HG03342 (cell line): Measurements from ENCODE around the gene SPRN.
"Not testable (repeated sequence)": the region's sequence is repeated elsewhere in the genome, so short reads cannot be mapped to it uniquely, and the experiment has no call there.

Source experiments
- ATAC-seq: cut with Tn5 transposase; IDR thresholded peaks from one replicate; pipeline ENCODE4 v1.9.1; 2021; ENCODE audit warnings: mild to moderate bottlenecking, moderate library complexity; ENCODE audit not compliant: unreplicated experiment

SPRN gene, protein sequence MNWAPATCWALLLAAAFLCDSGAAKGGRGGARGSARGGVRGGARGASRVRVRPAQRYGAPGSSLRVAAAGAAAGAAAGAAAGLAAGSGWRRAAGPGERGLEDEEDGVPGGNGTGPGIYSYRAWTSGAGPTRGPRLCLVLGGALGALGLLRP

DNA sequence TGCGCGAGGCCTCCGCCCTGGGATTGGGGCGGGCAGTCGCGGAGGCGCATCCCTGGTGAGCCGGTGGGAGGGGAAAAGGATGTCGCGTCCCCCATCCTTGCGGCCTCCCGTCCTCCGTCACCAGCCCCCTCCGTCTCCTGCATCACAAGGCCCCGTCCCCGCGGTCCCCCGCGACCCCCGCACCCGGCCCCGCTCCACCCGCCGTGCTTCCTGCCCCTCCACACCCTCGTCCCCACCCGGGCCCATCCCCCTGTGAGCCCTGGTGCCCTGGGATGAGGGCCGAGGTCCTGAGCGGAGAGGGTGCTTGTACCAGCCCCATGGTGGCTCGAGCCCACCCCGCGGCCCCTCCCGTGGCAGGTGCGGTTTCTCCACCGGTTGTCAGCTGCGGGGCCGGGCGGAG, at the start of gene SPRN:
Gene SPRN, minus strand, starts transcription at position 25 of the 400 bp plus-strand sequence. CDS start 944 bp downstream, outside the sequence.
- not testable (repeated sequence) for ATAC-seq

DNA sequence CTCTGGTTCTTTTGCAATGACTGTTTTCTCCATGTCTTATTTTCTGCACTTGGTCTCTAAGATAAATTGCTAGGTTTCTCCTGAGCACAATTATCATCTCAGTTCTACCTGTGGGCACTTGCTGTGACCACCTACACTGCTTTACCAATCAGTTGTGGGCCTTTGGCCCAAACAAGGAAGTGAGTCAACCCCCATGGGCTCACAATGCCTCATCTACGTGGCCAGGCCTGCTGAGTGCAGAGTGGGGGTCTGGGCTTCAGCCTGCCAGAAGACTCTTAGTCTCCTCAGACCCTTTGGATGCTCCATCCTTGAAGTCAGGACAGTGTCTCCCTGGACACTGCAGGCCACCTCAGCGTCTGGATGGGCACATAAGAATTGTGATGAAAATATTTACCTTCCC, 49.6 kb upstream of the SPRN start:
- no peak for ATAC-seq

DNA sequence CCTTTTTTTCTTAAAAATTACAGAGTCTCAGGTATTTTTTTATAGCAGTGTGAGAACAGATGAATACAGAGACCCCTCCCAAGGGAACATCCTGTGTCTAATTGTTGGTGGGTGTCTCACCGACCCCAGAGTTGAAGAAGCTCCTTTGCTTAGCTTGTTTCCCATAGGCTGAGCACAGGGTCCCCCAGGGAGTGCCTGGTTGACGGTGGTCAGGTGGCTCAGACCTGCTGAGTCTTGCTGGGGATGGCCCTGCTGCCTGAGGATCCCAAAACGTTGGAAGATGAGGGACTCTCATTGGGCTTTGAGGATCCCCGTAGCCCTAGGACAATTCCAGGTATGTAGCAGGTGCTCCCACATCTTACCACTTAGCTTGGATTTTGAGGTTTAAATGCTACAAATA, 48.8 kb upstream of the SPRN start:
- no peak for ATAC-seq

DNA sequence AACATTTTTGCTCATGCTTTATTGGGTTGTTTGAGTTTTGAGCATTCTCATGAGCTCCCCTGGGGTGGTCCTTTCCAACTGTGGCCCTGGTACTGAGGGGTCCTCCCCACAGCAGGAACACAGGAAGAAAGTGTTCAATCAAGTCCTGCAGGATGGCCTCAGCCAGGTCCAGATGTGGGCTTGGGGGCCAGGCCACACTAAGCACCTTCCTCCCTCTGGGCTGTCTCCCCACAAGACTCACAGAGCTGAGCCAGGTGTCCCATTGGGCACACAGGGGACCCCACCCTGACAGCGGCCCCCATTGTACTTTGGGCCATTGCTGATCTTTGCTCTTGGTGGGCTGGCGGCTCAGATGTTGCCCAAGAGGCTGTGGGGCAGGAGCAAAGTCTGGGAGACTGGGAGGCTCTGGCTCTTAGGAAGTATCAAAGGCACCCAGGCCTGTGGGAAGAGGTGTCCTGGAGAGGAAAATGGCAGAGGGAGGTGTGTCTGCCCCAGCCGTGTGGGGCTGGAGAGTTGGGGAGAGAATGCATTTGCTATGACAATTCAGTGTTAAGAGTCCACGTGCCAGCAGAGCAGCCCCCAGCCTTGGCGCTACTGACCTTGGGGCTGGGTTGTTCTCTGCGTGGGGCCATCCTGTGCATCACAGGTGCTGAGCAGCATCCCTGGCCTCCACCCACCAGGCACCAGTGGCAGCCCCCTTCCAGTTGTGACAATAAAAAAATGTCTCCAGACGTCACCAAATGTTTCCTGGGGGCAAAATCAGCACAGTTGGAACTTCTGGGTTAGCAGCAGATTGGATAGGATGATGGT, 47.1 kb upstream of the SPRN start:
- no peak for ATAC-seq

DNA sequence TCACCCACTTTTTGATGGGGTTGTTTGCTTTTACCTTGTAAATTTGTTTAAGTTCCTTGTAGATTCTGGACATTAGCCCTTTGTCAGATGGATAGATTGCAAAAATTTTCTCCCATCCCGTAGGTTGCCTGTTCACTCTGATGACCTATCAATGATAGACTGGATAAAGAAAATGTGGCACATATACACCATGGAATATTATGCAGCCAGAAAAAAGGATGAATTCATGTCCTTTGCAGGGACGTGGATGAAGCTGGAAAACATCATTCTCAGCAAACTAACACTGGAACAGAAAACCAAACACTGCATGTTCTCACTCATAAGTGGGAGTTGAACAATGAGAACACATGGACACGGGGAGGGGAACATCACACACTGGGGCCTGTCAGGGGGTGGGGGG, 44.8 kb upstream of the SPRN start:
- ATAC-seq: not testable (repeated sequence)

DNA sequence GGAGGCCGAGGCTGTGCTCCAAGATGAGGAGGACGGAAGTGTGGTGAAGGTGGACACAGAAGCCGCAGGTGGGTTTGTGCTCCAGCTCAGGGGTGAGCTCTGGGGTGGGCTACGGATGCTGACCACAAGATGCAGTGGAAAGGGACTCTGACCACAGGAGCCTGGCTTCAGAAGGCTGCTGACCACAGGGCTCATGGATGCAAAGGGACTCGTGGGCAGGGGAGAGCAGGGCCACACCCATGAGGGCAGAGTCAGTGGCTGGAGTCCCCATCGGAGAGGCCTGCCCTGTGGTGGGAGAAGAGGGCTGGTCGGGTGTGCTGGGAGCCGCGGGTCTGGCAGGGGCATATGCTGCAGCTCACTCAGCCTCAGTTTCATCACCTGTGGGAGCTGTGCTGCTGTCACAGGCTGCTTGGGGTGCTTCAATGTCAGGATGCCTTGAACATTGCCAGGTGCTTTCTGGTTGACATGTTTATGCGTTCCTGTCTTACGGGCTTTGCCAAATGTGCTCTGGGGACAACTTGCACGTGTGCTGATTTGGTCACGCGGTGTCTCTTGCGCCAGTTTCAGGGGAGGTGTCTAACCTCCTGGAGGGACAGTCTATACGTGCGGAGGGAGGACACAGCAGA, 43.0 kb upstream of the SPRN start:
- no peak for ATAC-seq

DNA sequence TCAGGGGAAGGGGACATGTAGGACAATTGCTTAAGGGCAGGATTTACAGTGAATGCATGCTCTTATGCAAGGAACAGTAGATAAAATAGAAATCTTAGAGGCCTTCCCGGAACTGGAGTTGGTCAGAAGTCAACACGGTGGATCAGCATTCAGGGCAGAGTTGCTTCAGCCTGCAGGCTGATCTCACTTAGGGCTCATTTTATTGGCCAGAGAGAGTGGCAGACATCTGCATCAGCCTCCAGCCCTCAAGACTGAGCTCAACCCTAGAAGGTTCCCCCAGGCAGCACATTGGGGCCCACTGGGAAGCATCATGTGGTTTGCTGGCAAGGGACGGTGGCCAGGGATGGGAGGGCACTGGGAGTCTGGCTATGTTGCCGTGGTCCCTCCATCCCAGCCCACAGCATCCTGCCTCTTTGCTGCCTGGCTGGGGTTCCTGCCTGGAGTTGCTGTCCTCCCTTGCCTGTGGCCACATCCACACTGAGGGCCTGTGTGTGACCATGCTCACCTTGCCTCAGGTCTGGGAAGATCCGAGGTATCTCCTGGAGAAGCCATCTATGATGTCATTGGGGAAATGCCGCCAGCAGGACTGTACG, 42.4 kb upstream of the SPRN start:
- no peak for ATAC-seq

DNA sequence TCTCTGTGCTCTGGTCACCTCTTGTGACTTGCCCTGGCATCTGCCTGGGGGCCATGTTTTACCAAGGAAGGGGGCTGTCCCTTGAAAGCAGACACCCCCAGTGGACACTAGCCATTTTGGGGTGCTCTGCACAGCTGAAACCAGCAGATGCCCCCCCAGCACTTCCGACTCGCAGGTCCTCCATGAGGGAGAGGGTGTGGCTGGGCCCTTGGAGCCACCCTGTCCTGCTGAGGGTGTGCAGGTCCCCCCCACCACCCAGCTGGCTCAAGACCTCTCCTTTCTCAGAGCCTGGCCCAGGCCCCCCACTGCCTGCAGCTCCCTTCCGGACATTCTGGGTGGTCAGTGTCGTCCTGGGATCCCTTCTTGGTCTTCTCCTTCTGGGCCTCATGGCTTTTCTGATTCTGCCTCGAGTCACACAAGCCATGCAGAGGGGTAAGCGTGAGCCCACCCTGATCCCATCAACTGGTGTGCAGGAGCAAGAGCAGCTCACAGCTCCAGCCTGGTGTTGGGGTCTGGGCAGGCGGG, 41.6 kb upstream of the SPRN start:
- no peak for ATAC-seq

DNA sequence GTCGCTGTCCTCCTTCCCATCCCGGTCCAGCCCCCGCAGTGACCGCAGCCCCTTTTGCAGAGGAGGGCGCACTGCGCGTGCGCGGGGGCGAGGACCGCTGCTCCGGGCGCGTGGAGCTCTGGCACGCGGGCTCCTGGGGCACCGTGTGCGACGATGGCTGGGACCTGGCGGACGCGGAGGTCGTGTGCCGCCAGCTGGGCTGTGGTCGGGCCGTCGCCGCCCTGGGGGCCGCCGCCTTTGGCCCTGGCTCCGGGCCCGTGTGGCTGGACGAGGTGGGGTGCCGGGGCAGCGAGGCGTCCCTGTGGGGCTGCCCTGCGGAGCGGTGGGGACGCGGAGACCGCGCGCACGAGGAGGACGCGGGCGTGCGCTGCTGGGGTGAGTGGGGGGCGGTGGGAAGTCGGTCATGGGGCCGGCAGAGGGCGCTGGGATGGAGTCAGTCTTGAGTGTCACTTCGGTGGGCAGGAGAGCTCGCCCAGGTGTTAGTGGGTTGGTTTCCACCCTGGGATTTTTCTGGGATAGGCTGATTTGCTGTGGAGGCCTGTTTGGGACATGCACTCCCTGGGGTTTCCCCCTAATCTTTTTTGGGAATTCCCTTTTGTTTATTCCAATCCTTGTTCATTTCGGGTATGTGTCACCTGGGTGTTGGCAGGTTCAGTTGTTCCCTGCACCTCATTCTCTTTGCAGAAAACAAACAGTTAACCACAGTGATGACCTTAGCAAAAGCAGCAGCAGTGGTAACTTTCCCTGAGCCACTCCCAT, 40.9 kb upstream of the SPRN start:
- ATAC-seq: no peak

DNA sequence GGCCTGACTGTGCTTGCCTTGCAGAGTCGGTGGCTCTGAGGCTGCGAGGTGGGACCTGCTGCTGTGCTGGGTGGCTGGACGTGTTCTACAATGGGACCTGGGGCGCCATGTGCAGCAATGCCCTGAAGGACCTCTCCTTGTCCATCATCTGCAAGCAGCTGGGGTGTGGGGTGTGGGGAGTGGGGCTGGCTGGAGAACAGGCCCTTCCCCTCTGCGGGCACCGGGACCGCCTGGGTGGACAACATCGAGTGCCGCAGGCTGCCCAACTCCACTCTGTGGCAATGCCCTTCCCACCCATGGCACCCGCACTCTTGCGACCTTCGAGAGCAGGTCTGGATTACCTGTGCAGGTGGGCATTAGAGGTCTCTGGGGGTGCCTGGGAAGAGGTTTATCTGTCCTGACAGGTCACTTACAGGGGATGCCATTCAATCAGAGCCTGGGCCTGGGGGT, 40.2 kb upstream of the SPRN start:
- no peak for ATAC-seq

DNA sequence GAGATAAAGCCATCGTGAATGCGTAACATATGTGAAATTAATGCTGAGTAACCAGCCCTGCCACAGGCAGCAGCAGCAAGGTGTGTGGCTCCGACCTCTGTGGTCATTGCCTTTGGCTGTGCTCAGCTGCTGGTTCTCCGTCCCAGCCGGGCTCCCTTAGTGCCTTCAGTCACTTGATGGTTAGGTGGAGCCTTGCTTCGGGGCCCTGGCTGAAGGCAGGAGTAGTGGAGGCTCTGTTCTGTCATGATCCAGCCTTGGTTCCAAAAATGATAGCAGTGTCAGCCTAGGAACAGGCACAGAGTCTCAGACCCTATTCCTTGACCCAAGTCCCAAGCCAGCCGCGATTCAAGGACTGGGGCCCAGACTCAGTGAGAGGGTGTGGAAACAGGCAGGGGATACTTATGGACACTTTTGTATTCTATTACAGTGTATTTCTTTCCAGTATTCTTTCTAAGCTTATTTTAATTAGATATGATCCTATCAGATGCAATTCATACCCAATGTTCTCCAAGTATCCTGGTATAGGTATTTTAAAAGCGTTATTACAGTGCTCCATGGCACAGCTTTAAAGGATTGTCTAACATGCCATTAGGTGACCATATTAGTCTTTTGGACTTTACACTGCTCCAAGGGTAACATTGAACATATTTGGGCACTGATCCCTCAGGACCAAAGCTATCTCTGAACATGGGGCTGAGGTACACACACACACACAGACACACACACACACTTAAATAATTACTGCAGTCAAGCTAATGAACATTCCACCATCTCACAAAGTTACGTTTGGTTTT, 38.3 kb upstream of the SPRN start:
- no peak for ATAC-seq

DNA sequence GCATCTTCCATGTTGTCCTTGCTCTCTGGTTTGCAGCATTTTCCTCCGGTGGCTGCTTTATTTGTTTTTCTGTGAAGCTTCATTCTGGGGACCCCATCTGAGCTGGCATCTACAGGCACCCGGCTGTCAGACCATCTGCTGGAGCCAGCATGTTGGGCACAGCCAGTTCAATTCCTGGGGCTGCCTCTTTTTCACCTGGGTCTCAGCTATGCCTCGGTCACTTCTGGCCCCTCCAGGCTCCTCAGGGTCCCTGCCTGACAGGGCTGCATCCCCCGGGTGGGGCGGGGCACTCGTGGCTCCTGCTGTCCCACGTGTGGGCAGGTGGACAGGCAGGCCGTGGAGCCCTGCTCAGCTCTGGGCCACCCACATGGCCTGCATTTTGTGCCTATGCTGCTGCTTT, 37.4 kb upstream of the SPRN start:
- ATAC-seq: no peak

DNA sequence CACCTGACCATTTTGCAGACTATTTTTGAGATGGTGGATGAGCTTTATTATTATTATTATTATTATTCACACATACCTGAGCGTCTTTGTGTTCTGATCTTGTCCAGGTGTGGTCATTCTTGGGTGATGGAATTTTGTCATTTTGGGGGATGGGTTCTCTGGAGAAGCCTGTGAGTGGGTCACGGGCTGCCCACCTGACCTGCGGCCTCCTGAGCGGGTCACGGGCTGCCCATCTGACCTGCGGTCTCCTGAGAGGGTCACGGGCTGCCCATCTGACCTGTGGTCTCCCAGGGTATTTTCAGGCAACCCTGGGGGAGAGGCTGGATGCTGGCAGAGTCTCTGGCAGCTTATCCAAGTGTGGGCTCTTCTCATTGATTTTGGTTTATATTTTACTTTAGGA, 36.6 kb upstream of the SPRN start:
- no peak for ATAC-seq

DNA sequence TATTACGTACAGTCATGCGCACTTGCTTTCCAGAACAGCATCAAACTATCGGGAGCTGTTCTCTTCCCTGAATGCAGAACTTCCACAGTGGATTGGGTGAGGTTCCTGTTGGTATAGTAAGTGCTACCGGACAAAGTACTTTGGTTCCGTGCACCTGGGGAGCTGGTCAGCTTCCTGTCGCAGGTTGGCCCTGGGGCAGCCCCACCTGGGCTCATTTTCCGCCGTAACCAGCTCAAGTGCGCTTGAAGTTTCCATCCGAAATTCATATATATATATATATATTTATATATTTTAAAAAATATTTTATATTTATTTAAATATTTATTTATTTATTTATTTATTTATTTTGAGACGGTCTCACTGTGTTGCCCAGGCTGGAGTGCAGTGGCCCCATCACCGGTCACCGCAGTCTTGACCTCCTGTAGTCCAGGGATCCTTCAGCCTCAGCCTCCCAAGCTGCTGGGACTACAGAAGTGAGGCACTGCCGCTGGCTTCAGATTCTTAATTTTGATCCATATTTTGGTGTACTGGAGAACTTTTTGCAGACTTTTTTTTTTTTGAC, 35.9 kb upstream of the SPRN start:
- ATAC-seq: no peak

DNA sequence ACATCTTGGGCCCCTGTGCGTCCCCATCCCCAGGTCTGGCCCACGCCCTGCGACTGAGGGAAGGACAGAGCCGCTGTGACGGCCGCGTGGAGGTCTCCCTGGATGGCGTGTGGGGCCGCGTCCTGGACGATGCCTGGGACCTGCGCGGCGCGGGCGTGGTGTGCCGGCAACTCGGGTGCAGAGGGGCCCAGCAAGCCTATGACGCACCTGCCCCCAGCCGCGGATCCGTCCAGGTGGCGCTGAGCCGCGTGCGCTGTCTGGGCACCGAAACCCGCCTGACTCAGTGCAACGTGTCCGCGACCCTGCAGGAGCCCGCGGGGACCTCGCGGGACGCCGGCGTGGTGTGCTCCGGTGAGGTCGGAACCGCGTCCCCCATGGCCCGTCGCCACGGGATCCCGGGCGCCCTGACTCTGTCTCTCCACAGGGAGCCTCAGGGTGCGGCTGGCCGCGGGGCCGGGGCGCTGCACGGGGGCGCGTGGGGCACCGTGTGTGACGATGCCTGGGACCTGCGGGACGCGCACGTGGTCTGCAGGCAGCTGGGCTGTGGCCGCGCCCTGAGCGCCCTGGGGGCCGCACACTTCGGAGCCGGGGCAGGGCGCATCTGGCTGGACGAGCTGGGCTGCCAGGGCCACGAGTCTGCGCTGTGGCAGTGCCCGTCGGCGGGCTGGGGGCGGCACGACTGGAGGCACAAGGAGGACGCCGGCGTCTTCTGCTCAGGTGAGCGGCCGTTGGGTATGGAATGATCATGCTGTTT, 35.2 kb upstream of the SPRN start:
- no peak for ATAC-seq

DNA sequence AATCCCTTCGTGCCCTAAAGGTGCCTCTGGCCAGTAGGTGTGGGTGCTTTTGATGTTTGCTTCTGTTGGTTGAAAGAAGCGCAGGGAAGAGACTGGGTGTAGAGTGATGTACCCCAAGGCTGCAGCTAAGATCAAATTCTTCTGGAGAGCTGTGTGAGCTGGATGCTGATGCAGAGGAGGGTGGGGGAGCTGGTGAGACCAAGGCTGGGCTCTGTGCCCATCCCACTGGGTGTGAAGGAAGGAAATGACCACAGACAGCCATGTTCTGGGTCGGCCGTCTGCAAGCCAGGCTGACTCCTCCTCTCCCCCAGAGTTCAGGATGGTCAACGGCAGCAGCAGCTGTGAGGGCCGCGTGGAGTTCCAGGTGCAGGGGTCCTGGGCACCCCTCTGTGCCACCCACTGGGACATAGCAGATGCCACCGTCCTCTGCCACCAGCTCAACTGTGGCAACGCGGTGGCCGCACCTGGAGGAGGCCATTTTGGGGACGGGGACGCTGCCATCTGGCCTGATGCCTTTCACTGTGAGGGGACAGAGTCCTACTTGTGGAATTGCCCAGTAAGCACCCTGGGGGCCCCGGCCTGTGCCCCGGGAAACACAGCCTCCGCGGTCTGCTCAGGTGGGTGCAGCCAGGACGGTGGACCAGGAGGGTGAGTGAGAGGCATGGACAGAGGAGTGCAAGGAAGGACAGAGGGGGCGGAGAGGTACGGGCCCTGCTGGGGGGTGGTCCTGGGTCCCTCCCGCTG, 34.5 kb upstream of the SPRN start:
- ATAC-seq: no peak

DNA sequence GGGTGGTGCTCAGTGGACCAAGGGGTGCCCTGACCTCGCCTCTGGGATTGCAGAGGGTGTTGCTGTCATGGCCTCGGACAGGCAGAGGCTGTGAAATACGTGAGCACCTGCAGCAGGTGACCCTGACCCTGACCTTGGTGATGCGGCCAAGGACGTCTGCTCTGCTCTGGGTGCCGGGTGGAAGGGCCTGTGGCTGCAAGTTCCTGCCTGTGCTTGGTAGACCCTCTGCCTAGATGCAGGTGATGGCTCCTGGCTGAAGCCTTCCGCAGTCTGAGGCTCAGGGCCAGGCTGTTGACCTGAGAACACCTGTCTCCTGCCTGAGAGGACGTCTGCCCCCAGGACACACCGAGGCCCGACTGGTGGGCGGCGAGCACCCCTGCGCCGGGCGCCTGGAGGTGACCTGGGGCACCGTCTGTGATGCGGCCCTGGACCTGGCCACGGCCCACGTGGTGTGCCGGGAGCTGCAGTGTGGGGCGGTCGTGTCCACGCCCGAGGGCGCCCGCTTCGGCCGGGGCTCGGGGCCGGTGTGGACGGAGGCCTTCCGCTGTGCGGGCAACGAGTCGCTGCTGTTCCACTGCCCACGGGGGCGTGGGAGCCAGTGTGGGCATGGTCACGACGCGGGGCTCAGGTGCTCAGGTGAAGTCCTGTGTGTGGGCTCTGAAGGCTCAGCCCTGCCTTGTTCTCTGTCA, 33.7 kb upstream of the SPRN start:
- no peak for ATAC-seq
